Measurements from ENCODE around the gene SNX17. TPM values are rescaled to one million over a fixed set of nuclear protein-coding genes. Genes with fewer than 3 reads are reported as not detected.
A peak's percentile ranks its signal among the peaks of the same experiment; 100 is the strongest.

The SNX17 gene
- total and polyA plus RNA-seq, 4 donors = 77.8 to 92.6 (median 85.0) TPM

DNA sequence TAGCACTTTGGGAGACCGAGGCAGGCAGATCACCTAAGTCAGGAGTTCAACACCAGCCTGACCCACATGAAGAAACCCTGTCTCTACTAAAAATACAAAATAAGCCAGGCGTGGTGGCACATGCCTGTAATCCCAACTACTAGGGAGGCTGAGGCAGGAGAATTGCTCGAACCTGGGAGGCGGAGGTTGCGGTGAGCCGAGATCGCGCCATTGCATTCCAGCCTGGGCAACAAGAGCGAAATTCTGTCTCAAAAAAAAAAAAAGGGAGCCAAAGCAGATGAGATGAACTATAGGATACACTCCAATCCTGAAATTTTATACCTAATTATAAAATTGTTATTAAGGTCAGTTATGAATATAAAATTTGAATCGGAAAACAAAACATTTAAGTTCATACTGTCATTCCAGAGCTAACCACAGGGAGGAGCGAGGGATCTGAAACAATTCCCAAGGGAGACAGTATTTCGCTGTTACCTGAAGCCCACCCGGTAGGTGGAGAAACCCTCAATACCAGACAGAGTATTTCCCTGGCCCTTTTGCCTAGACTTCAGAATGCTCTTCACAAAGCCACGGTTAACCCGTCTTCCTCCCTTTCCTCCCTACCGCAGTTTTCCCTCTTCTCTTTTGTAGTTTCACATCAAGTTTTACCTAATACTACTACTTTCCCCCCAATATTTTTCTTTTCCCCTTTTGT, 37.5 kb downstream of the SNX17 start:
- 53 to 54% methylated on average over 16 of the region's 16 CpGs for WGBS, 2 donors
- DNase-seq (no peak), ATAC-seq (ENCODE audit: low FRiP score) (no peak)
- H3K9me3 ChIP-seq (ENCODE audit: control insufficient read depth, low read length) = no peaks in the 10 kb centered on the region
- no peaks in the 10 kb centered on the region for H3K27me3 ChIP-seq (ENCODE audit: control insufficient read depth in 1 of 2, insufficient read depth in 2 of 2, low read length in 1 of 2)
- no peak overlapping the region for H3K27ac ChIP-seq (ENCODE audit: low read depth in 1 of 2, low read length in 2 of 2)
- no peak overlapping the region for H3K4me3 ChIP-seq (ENCODE audit: low read length in 2 of 2)
- H3K4me1 ChIP-seq (ENCODE audit: control insufficient read depth in 1 of 2, insufficient read depth in 2 of 2, low read length in 2 of 2) = peaks cover 0 to 3% of the 10 kb centered on the region in 2 donors
- no peaks in the 10 kb centered on the region for H3K36me3 ChIP-seq (ENCODE audit: control insufficient read depth in 1 of 2, insufficient read depth in 2 of 2, low read length in 1 of 2)
- intact Hi-C loops (cut with DNase I) = loop anchor here (2.0 to 5.0 kb wide), 3 partner anchors 21 to 36 kb away; partner anchors contain the start of genes EIF2B4 (in 1 of the 2), NRBP1 (in 1 of the 2), SNX17 (in 1 of the 2) and ZNF513 (in 1 of the 2)

DNA sequence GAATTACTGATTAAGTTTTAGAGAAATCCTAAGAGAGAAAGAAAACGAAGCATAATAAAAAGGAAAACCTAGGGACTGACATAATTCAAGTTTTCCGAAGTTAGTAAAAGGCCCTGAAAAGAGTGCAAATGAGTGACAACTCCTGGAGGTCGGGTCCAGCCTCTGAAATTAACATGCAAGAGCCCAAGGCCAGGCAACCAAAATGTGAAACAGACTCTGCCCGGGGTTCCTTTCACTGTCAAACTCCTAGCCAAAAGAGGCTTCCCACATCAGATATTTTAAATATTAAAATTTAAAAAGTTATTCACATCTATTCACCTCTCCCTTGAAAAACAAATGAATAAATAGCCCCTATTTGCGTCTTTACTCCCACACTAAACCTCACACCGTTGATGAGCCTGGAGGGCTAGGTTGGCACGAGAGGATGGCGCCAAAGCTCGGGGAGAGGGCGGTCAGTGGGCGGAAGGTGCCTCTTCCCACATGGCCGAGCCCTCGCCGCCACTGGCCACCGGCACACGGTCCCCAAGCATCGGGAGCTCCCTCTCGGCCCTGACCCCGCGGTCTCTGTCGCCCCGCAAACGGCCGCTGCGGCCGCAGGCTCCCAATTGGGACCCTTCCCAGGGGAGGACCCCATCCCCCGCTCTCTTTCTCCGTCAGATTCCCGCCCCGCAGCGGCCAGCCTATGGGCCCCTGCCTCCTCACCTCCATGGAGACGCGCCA, 38.3 kb downstream of the SNX17 start:
- no peaks in the 10 kb centered on the region for H3K9me3 ChIP-seq (ENCODE audit: control insufficient read depth, low read length)
- no peak for DNase-seq
- intact Hi-C loops (cut with DNase I) = loop anchor here (1.0 to 5.0 kb wide), 4 partner anchors 20 to 36 kb away; partner anchors contain the start of genes NRBP1 (in 2 of the 2), EIF2B4 (in 1 of the 2), SNX17 (in 1 of the 2) and ZNF513 (in 1 of the 2)
- H3K36me3 ChIP-seq (ENCODE audit: control insufficient read depth in 1 of 2, insufficient read depth in 2 of 2, low read length in 1 of 2) = no peaks in the 10 kb centered on the region
- H3K27me3 ChIP-seq (ENCODE audit: control insufficient read depth in 1 of 2, insufficient read depth in 2 of 2, low read length in 1 of 2) = no peaks in the 10 kb centered on the region
- WGBS, 2 donors = 0% methylated on average over 33 of the region's 33 CpGs
- H3K4me1 ChIP-seq (ENCODE audit: control insufficient read depth in 1 of 2, insufficient read depth in 2 of 2, low read length in 2 of 2) = peaks cover 0 to 3% of the 10 kb centered on the region in 2 donors
- peak overlapping the region; percentile 48 to 86 for H3K4me3 ChIP-seq (ENCODE audit: low read length in 2 of 2)
- H3K27ac ChIP-seq (ENCODE audit: low read depth in 1 of 2, low read length in 2 of 2) = peak overlapping the region in 1 of 2 donors; percentile 10
- peak; percentile 59 for ATAC-seq (ENCODE audit: low FRiP score)

DNA sequence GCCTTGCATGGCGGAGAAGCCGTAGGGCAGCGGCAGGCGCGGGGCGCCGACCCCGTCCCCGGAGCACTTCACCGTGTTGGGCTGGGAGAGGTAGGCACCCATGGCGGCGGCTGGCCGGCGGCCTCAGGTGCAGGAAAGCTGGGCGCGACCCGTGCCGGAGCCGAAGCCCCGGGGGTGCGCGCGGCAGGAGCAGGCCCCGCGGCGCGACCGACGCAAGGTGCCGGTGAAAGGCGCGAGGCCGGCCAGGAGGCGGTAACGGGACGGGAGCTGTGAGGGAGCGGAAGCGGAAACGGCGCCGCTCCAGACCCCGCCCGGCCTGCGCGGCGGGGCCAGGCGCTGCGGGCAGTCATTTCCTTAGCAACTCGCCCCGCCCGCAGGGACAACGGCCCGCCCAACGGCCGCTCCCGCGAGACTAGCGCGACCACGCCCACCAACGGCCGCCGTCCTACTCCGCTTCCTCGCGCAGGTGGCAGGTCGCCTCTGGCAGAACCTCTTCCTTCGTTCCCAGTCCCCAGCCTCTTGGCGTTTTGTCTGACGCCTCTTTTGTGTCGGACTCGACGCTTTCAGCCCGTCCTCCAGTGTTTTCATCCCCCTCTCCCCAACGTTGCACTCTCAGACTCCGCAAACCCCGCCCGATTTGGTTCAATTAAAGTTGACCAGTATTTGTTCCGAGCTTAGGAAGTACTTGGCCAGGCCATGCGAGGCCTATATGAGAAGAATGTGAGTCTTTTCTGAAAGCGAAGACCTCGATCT, 39.1 kb downstream of the SNX17 start, which contains the start of gene PPM1G:
Gene PPM1G, minus strand, starts transcription at position 271 of the 753 bp plus-strand sequence. Its CDS starts 169 bp downstream, at position 102.
- DNase-seq = peak; percentile 96 to 99
- Histone ChIP-seq H3K4me1 (ENCODE audit: control insufficient read depth in 1 of 2, insufficient read depth in 2 of 2, low read length in 2 of 2) (peaks cover 0 to 3% of the 10 kb centered on the region in 2 donors), H3K27ac (ENCODE audit: low read depth in 1 of 2, low read length in 2 of 2) (peak within 1 kb of the TSS in 1 of 2 donors; percentile 36), H3K9me3 (ENCODE audit: control insufficient read depth, low read length) (no peaks in the 10 kb centered on the region), H3K4me3 (ENCODE audit: low read length in 2 of 2) (peak within 1 kb of the TSS; percentile 48 to 86), H3K36me3 (ENCODE audit: control insufficient read depth in 1 of 2, insufficient read depth in 2 of 2, low read length in 1 of 2) (no peaks in the 10 kb centered on the region), H3K27me3 (ENCODE audit: control insufficient read depth in 1 of 2, insufficient read depth in 2 of 2, low read length in 1 of 2) (no peaks in the 10 kb centered on the region)
- intact Hi-C loops (cut with DNase I) = loop anchor here (1.0 to 5.0 kb wide), 4 partner anchors 19 to 37 kb away; partner anchors contain the start of genes NRBP1 (in 2 of the 2), EIF2B4 (in 1 of the 2), SNX17 (in 1 of the 2) and ZNF513 (in 1 of the 2)
- ATAC-seq (ENCODE audit: low FRiP score) = peak; percentile 99
- WGBS, 2 donors = 0% methylated on average over 78 to 82 of the region's 82 CpGs

DNA sequence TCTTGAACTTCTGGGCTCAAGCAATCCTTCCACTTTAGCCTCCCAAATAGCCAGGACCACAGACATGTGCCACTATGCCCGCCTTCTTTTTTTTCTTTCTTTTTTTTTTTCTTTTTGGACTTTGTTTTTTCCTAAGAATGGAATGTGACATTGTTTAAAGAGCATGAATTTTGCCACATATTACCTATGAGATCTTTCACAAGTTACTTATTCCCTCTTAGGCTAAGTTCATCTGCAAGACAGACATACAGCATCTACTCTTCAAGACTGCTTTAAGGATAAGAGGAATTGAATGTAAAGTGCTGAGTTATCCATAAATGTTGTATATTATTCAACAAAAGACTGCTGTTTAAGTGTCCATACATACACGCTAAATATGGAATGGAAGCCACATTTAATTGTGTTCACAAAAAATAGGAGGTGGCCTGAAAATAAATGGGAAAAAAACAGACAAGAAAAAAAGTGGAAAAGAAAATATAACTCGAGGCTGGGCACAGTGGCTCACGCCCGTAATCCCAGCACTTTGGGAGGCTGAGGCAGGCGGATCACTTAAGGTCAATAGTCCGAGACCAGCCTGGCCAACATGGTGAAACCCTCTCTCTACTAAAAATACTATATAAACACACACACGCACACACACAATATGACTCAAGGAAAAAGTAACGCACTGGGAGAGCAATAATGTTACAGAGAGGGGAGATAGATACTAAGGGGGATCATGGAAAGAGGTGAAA, 42.2 kb downstream of the SNX17 start:
- Histone ChIP-seq H3K9me3 (ENCODE audit: control insufficient read depth, low read length) (no peaks in the 10 kb centered on the region), H3K27ac (ENCODE audit: low read depth in 1 of 2, low read length in 2 of 2) (no peak overlapping the region), H3K27me3 (ENCODE audit: control insufficient read depth in 1 of 2, insufficient read depth in 2 of 2, low read length in 1 of 2) (no peaks in the 10 kb centered on the region), H3K36me3 (ENCODE audit: control insufficient read depth in 1 of 2, insufficient read depth in 2 of 2, low read length in 1 of 2) (no peaks in the 10 kb centered on the region), H3K4me1 (ENCODE audit: control insufficient read depth in 1 of 2, insufficient read depth in 2 of 2, low read length in 2 of 2) (peaks cover 0 to 3% of the 10 kb centered on the region in 2 donors), H3K4me3 (ENCODE audit: low read length in 2 of 2) (no peak overlapping the region)
- WGBS, 2 donors = 74 to 78% methylated on average over 9 of the region's 9 CpGs
- DNase-seq (no peak), ATAC-seq (ENCODE audit: low FRiP score) (no peak)
- intact Hi-C loops (cut with DNase I) = no loop called here

DNA sequence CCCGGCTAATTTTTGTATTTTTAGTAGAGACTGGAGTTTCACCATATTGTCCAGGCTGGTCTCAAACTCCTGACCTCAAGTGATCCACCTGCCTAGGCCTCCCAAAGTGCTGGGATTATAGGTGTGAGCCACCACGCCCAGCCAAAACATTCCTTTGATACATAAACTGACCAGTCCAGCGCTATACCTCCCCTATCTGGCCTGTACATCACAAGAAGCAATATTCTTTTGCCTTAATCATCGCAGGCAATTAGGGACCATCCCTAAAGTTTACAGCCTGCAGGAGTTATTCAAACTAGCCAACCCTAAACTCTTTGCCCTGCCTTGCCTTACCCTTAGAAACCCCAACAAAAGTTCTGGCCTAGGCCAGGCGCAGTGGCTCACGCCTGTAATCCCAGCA, 45.7 kb downstream of the SNX17 start:
- Histone ChIP-seq H3K4me1 (ENCODE audit: control insufficient read depth in 1 of 2, insufficient read depth in 2 of 2, low read length in 2 of 2) (no peaks in the 10 kb centered on the region), H3K4me3 (ENCODE audit: low read length in 2 of 2) (no peak overlapping the region), H3K9me3 (ENCODE audit: control insufficient read depth, low read length) (no peaks in the 10 kb centered on the region), H3K27me3 (ENCODE audit: control insufficient read depth in 1 of 2, insufficient read depth in 2 of 2, low read length in 1 of 2) (no peaks in the 10 kb centered on the region), H3K36me3 (ENCODE audit: control insufficient read depth in 1 of 2, insufficient read depth in 2 of 2, low read length in 1 of 2) (no peaks in the 10 kb centered on the region), H3K27ac (ENCODE audit: low read depth in 1 of 2, low read length in 2 of 2) (no peak overlapping the region)
- 91 to 94% methylated on average over 6 of the region's 6 CpGs for WGBS, 2 donors
- intact Hi-C loops (cut with DNase I) = no loop called here
- DNase-seq = no peak
- no peak for ATAC-seq (ENCODE audit: low FRiP score)

- H3K27me3 ChIP-seq (ENCODE audit: control insufficient read depth in 1 of 2, insufficient read depth in 2 of 2, low read length in 1 of 2) = no peaks in the 10 kb centered on the region
- no peaks in the 10 kb centered on the region for H3K9me3 ChIP-seq (ENCODE audit: control insufficient read depth, low read length)
- H3K27ac ChIP-seq (ENCODE audit: low read depth in 1 of 2, low read length in 2 of 2) = no peak overlapping the region
- H3K4me1 ChIP-seq (ENCODE audit: control insufficient read depth in 1 of 2, insufficient read depth in 2 of 2, low read length in 2 of 2) = no peaks in the 10 kb centered on the region
- H3K4me3 ChIP-seq (ENCODE audit: low read length in 2 of 2) = no peak overlapping the region
- no peak for DNase-seq
- no peaks in the 10 kb centered on the region for H3K36me3 ChIP-seq (ENCODE audit: control insufficient read depth in 1 of 2, insufficient read depth in 2 of 2, low read length in 1 of 2)
- ATAC-seq (ENCODE audit: low FRiP score) = no peak
- intact Hi-C loops (cut with DNase I) = no loop called here
Observed at GRCh38 chr2:27420996-27421395, 50.6 kb downstream of the SNX17 start.

DNA sequence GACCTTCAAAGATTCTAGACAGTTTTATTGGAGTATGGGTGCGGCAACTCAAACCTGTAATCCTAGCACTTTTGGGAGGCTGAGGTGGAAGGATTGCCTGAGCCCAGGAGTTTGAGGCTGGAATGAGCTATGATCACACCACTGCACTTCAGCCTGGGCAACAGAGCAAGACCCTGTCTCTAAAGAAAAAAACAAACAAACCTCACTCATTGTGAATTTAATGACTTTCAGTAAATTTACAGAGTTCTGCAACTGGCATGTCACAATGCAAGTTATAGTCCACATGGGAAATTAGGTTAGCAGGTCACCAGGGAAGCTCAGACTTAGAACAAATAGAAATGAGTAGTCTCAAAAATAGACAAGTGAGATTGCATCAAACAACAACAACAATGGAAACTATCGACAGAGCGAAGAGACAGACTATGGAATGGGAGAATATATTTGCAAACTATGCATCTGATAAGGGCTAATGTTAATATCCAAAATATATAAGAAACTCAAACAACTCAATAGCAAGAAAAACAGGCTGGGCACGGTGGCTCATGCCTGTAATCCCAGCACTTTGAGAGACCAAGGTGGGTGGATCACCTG, 51.3 kb downstream of the SNX17 start:
- Histone ChIP-seq H3K4me1 (ENCODE audit: control insufficient read depth in 1 of 2, insufficient read depth in 2 of 2, low read length in 2 of 2) (no peaks in the 10 kb centered on the region), H3K9me3 (ENCODE audit: control insufficient read depth, low read length) (no peaks in the 10 kb centered on the region), H3K27ac (ENCODE audit: low read depth in 1 of 2, low read length in 2 of 2) (no peak overlapping the region), H3K4me3 (ENCODE audit: low read length in 2 of 2) (no peak overlapping the region), H3K27me3 (ENCODE audit: control insufficient read depth in 1 of 2, insufficient read depth in 2 of 2, low read length in 1 of 2) (no peaks in the 10 kb centered on the region), H3K36me3 (ENCODE audit: control insufficient read depth in 1 of 2, insufficient read depth in 2 of 2, low read length in 1 of 2) (no peaks in the 10 kb centered on the region)
- 66 to 70% methylated on average over 4 of the region's 4 CpGs for WGBS, 2 donors
- DNase-seq (no peak), ATAC-seq (ENCODE audit: low FRiP score) (no peak)
- intact Hi-C loops (cut with DNase I) = no loop called here

Measured in aorta (tissue), 5 donors.